ENCODE results near the gene TCF25.
A peak's percentile ranks its signal among the peaks of the same experiment; 100 is the strongest.

The TCF25 gene

GRCh38 chr16:89880477-89881367 lies 7.3 kb downstream of the TCF25 start:
- H3K9me3 Mint-ChIP-seq, result peaks cover 4% of the 10 kb centered on the region
- no peaks in the 10 kb centered on the region for H3K27me3 Mint-ChIP-seq (ENCODE audit: low read depth)
- H3K27ac Mint-ChIP-seq, result no peak overlapping the region
- peaks cover 4% of the 10 kb centered on the region for H3K4me1 Mint-ChIP-seq (ENCODE audit: low read depth)
- no peak overlapping the region for H3K4me3 Mint-ChIP-seq
- no peak for DNase-seq (ENCODE audit: low spot score)
- H3K36me3 Mint-ChIP-seq (ENCODE audit: low read depth), result peaks cover 53% of the 10 kb centered on the region

GRCh38 chr16:89881368-89881730 lies 8.0 kb downstream of the TCF25 start:
- H3K27me3 Mint-ChIP-seq (ENCODE audit: low read depth), result no peaks in the 10 kb centered on the region
- H3K4me3 Mint-ChIP-seq, result no peak overlapping the region
- no peak for DNase-seq (ENCODE audit: low spot score)
- peaks cover 50% of the 10 kb centered on the region for H3K36me3 Mint-ChIP-seq (ENCODE audit: low read depth)
- H3K27ac Mint-ChIP-seq, result no peak overlapping the region
- H3K4me1 Mint-ChIP-seq (ENCODE audit: low read depth), result peaks cover 4% of the 10 kb centered on the region
- peaks cover 4% of the 10 kb centered on the region for H3K9me3 Mint-ChIP-seq

GRCh38 chr16:89883346-89884040 lies 10.1 kb downstream of the TCF25 start:
- no peak overlapping the region for H3K27ac Mint-ChIP-seq
- H3K4me1 Mint-ChIP-seq (ENCODE audit: low read depth), result peaks cover 3% of the 10 kb centered on the region
- no peak overlapping the region for H3K4me3 Mint-ChIP-seq
- no peak for DNase-seq (ENCODE audit: low spot score)
- no peaks in the 10 kb centered on the region for H3K9me3 Mint-ChIP-seq
- peaks cover 50% of the 10 kb centered on the region for H3K36me3 Mint-ChIP-seq (ENCODE audit: low read depth)
- no peaks in the 10 kb centered on the region for H3K27me3 Mint-ChIP-seq (ENCODE audit: low read depth)

GRCh38 chr16:89884041-89884421 lies 10.6 kb downstream of the TCF25 start:
- H3K27ac Mint-ChIP-seq, result no peak overlapping the region
- no peaks in the 10 kb centered on the region for H3K9me3 Mint-ChIP-seq
- H3K36me3 Mint-ChIP-seq (ENCODE audit: low read depth), result peaks cover 48% of the 10 kb centered on the region
- H3K4me3 Mint-ChIP-seq, result no peak overlapping the region
- no peak for DNase-seq (ENCODE audit: low spot score)
- H3K27me3 Mint-ChIP-seq (ENCODE audit: low read depth), result no peaks in the 10 kb centered on the region
- H3K4me1 Mint-ChIP-seq (ENCODE audit: low read depth), result peaks cover 3% of the 10 kb centered on the region

GRCh38 chr16:89887243-89887642 lies 13.9 kb downstream of the TCF25 start:
- peaks cover 55% of the 10 kb centered on the region for H3K36me3 Mint-ChIP-seq (ENCODE audit: low read depth)

GRCh38 chr16:89890200-89890599 lies 16.8 kb downstream of the TCF25 start:
- H3K9me3 Mint-ChIP-seq, result no peaks in the 10 kb centered on the region
- H3K27ac Mint-ChIP-seq, result peak overlapping the region; percentile 36
- peak; percentile 40 for DNase-seq (ENCODE audit: low spot score)
- H3K4me1 Mint-ChIP-seq (ENCODE audit: low read depth), result peaks cover 5% of the 10 kb centered on the region
- H3K36me3 Mint-ChIP-seq (ENCODE audit: low read depth), result peaks cover 42% of the 10 kb centered on the region
- no peak overlapping the region for H3K4me3 Mint-ChIP-seq
- no peaks in the 10 kb centered on the region for H3K27me3 Mint-ChIP-seq (ENCODE audit: low read depth)

More at GRCh38 chr16:89887243-89887642, 13.9 kb downstream of the TCF25 start:
- Mint-ChIP-seq H3K9me3 (no peaks in the 10 kb centered on the region), H3K27me3 (ENCODE audit: low read depth) (no peaks in the 10 kb centered on the region), H3K27ac (no peak overlapping the region), H3K4me1 (ENCODE audit: low read depth) (peaks cover 5% of the 10 kb centered on the region), H3K4me3 (no peak overlapping the region)
- DNase-seq (ENCODE audit: low spot score), result no peak

GRCh38 chr16:89890886-89891657 lies 17.7 kb downstream of the TCF25 start:
- Mint-ChIP-seq H3K9me3 (no peaks in the 10 kb centered on the region), H3K36me3 (ENCODE audit: low read depth) (peaks cover 43% of the 10 kb centered on the region), H3K4me3 (no peak overlapping the region), H3K4me1 (ENCODE audit: low read depth) (peaks cover 5% of the 10 kb centered on the region), H3K27ac (peak overlapping the region; percentile 21), H3K27me3 (ENCODE audit: low read depth) (no peaks in the 10 kb centered on the region)
- no peak for DNase-seq (ENCODE audit: low spot score)

- H3K9me3 Mint-ChIP-seq, result no peaks in the 10 kb centered on the region
- DNase-seq (ENCODE audit: low spot score), result no peak
- no peaks in the 10 kb centered on the region for H3K27me3 Mint-ChIP-seq (ENCODE audit: low read depth)
- H3K4me1 Mint-ChIP-seq (ENCODE audit: low read depth), result peaks cover 5% of the 10 kb centered on the region
- no peak overlapping the region for H3K4me3 Mint-ChIP-seq
- no peak overlapping the region for H3K27ac Mint-ChIP-seq
- H3K36me3 Mint-ChIP-seq (ENCODE audit: low read depth), result peaks cover 43% of the 10 kb centered on the region
These were observed 18.8 kb downstream of the TCF25 start for GRCh38 chr16:89892055-89892630.

GRCh38 chr16:89892635-89893034 lies 19.2 kb downstream of the TCF25 start:
- DNase-seq (ENCODE audit: low spot score), result no peak
- Mint-ChIP-seq H3K4me3 (no peak overlapping the region), H3K9me3 (no peaks in the 10 kb centered on the region), H3K4me1 (ENCODE audit: low read depth) (peaks cover 5% of the 10 kb centered on the region), H3K27ac (no peak overlapping the region), H3K36me3 (ENCODE audit: low read depth) (peaks cover 40% of the 10 kb centered on the region), H3K27me3 (ENCODE audit: low read depth) (no peaks in the 10 kb centered on the region)

- Mint-ChIP-seq H3K4me3 (no peak overlapping the region), H3K27ac (no peak overlapping the region), H3K36me3 (ENCODE audit: low read depth) (peaks cover 44% of the 10 kb centered on the region), H3K27me3 (ENCODE audit: low read depth) (no peaks in the 10 kb centered on the region), H3K9me3 (no peaks in the 10 kb centered on the region), H3K4me1 (ENCODE audit: low read depth) (peaks cover 5% of the 10 kb centered on the region)
- no peak for DNase-seq (ENCODE audit: low spot score)
These were observed 20.5 kb downstream of the TCF25 start for GRCh38 chr16:89893642-89894548.

GRCh38 chr16:89895482-89896250 lies 22.3 kb downstream of the TCF25 start:
- H3K9me3 Mint-ChIP-seq, result no peaks in the 10 kb centered on the region
- peaks cover 51% of the 10 kb centered on the region for H3K36me3 Mint-ChIP-seq (ENCODE audit: low read depth)
- no peak for DNase-seq (ENCODE audit: low spot score)
- no peaks in the 10 kb centered on the region for H3K27me3 Mint-ChIP-seq (ENCODE audit: low read depth)
- no peaks in the 10 kb centered on the region for H3K4me1 Mint-ChIP-seq (ENCODE audit: low read depth)
- H3K27ac Mint-ChIP-seq, result no peak overlapping the region
- H3K4me3 Mint-ChIP-seq, result no peak overlapping the region

GRCh38 chr16:89897204-89897603 lies 23.8 kb downstream of the TCF25 start:
- no peaks in the 10 kb centered on the region for H3K9me3 Mint-ChIP-seq
- H3K4me3 Mint-ChIP-seq, result no peak overlapping the region
- H3K4me1 Mint-ChIP-seq (ENCODE audit: low read depth), result no peaks in the 10 kb centered on the region
- H3K36me3 Mint-ChIP-seq (ENCODE audit: low read depth), result peaks cover 40% of the 10 kb centered on the region
- no peaks in the 10 kb centered on the region for H3K27me3 Mint-ChIP-seq (ENCODE audit: low read depth)
- no peak for DNase-seq (ENCODE audit: low spot score)
- H3K27ac Mint-ChIP-seq, result no peak overlapping the region

Data from T-helper 2 cell treated with Interferon-gamma antibody and Interleukin-4, amounts not matched to agents 5 μg/mL and 100 μg/mL, for 36 hours (primary cell).